Neural progenitor cell (in vitro differentiated cells): Measurements from ENCODE around the gene FAM229A.

ENCODE experiments used
- CTCF ChIP-seq: fragments of 200-600 bp; sonication (generic); IDR thresholded peaks from 2 replicates; pipeline ENCODE4 v1.5.1; 2017; ENCODE audit warnings: antibody characterized with exemption, mild to moderate bottlenecking
- EZH2 ChIP-seq: fragments of 200-600 bp; sonication (generic); IDR thresholded peaks from 2 replicates; pipeline ENCODE4 v1.6.1; 2017; ENCODE audit warnings: antibody characterized with exemption, mild to moderate bottlenecking, moderate library complexity
- EZH2phosphoT487 ChIP-seq: fragments of 200-600 bp; sonication (generic); IDR thresholded peaks from 2 replicates; pipeline ENCODE4 v1.6.1; 2017; ENCODE audit warnings: antibody characterized with exemption

GRCh38 chr1:32386676-32387392 is 24.5 kb upstream of the FAM229A start:
- TF ChIP-seq CTCF (no peak), EZH2 (no peak), EZH2phosphoT487 (no peak)
